GM19468 (cell line): ENCODE measurements around the gene SPATA12.

Experiments
- ATAC-seq: cut with Tn5 transposase; IDR thresholded peaks from one replicate; pipeline ENCODE4 v1.9.1; 2021; ENCODE audit warnings: mild to moderate bottlenecking, moderate library complexity, moderate number of reproducible peaks; ENCODE audit not compliant: unreplicated experiment; ENCODE audit errors: extremely low read depth

SPATA12 gene

GRCh38 chr3:57109437-57110199 lies 49.2 kb downstream of the SPATA12 start:
- no peak for ATAC-seq

- ATAC-seq = no peak
These were observed 49.8 kb downstream of the SPATA12 start for GRCh38 chr3:57110214-57110613.

GRCh38 chr3:57110798-57111197 lies 50.3 kb downstream of the SPATA12 start:
- ATAC-seq = no peak

GRCh38 chr3:57112206-57112605 lies 51.7 kb downstream of the SPATA12 start:
- ATAC-seq = no peak

GRCh38 chr3:57116501-57116900 lies 56.0 kb downstream of the SPATA12 start:
- no peak for ATAC-seq

- no peak for ATAC-seq
These were observed 57.8 kb downstream of the SPATA12 start for GRCh38 chr3:57118254-57118653.

GRCh38 chr3:57120040-57120439 lies 59.6 kb downstream of the SPATA12 start:
- ATAC-seq = no peak

GRCh38 chr3:57120451-57121174 lies 60.1 kb downstream of the SPATA12 start:
- ATAC-seq = no peak
